ENCODE results near the gene PCDHGA8. TPM values are rescaled to one million over a fixed set of nuclear protein-coding genes. Genes with fewer than 3 reads are reported as not detected.
A peak's percentile ranks its signal among the peaks of the same experiment; 100 is the strongest.
"Not testable (repeated sequence)": the region's sequence is repeated elsewhere in the genome, so short reads cannot be mapped to it uniquely, and the experiment has no call there.

The PCDHGA8 gene
- total and polyA plus RNA-seq, 8 donors = 0.38 to 1.1 (median 0.79) TPM

DNA sequence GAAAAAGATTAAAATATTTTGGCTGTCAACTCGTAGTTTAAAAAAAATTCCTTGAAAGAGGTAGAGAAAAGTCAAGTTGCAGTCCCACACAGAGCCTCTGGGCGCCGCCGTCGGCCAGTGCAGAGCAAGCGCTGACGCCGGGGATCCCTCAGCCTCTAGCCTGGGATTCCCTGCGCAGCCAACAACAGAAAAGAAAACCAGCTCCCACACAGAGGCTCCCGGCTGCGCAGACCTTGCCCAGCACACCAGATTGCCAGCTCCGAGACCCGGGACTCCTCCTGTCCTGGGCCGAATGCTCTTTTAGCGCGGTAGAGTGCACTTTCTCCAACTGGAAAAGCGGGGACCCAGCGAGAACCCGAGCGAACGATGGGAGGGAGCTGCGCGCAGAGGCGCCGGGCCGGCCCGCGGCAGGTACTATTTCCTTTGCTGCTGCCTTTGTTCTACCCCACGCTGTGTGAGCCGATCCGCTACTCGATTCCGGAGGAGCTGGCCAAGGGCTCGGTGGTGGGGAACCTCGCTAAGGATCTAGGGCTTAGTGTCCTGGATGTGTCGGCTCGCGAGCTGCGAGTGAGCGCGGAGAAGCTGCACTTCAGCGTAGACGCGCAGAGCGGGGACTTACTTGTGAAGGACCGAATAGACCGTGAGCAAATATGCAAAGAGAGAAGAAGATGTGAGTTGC lies 25.2 kb downstream of the PCDHGA8 start, which contains the start of gene PCDHGB7:
Gene PCDHGB7, plus strand, starts transcription at position 184 of the 679 bp plus-strand sequence. Its CDS starts 183 bp downstream, at position 367.
- not testable (repeated sequence) for H3K36me3 ChIP-seq
- peaks cover 7 to 75% of the 10 kb centered on the region in 2 donors for H3K9me3 ChIP-seq
- ATAC-seq (peak; percentile 97), DNase-seq (peak; percentile 42 to 92 (median 68))
- peak within 1 kb of the TSS in 1 of 2 donors; percentile 7 for H3K27ac ChIP-seq
- intact Hi-C loops (cut with DNase I) = loop anchor here in 1 of 2 donors (10.0 kb wide), 2 partner anchors 107 to 147 kb away; no protein-coding TSS in a partner anchor
- H3K27me3 ChIP-seq = peaks cover 39 to 99% of the 10 kb centered on the region in 2 donors
- H3K4me3 ChIP-seq = peak within 1 kb of the TSS; percentile 19 to 44
- TF ChIP-seq, protein P1, sequence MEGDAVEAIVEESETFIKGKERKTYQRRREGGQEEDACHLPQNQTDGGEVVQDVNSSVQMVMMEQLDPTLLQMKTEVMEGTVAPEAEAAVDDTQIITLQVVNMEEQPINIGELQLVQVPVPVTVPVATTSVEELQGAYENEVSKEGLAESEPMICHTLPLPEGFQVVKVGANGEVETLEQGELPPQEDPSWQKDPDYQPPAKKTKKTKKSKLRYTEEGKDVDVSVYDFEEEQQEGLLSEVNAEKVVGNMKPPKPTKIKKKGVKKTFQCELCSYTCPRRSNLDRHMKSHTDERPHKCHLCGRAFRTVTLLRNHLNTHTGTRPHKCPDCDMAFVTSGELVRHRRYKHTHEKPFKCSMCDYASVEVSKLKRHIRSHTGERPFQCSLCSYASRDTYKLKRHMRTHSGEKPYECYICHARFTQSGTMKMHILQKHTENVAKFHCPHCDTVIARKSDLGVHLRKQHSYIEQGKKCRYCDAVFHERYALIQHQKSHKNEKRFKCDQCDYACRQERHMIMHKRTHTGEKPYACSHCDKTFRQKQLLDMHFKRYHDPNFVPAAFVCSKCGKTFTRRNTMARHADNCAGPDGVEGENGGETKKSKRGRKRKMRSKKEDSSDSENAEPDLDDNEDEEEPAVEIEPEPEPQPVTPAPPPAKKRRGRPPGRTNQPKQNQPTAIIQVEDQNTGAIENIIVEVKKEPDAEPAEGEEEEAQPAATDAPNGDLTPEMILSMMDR (IDR thresholded peaks at IDR 0.05) = peak; percentile 62 to 67
- H3K4me1 ChIP-seq = peaks cover 3 to 10% of the 10 kb centered on the region in 2 donors

DNA sequence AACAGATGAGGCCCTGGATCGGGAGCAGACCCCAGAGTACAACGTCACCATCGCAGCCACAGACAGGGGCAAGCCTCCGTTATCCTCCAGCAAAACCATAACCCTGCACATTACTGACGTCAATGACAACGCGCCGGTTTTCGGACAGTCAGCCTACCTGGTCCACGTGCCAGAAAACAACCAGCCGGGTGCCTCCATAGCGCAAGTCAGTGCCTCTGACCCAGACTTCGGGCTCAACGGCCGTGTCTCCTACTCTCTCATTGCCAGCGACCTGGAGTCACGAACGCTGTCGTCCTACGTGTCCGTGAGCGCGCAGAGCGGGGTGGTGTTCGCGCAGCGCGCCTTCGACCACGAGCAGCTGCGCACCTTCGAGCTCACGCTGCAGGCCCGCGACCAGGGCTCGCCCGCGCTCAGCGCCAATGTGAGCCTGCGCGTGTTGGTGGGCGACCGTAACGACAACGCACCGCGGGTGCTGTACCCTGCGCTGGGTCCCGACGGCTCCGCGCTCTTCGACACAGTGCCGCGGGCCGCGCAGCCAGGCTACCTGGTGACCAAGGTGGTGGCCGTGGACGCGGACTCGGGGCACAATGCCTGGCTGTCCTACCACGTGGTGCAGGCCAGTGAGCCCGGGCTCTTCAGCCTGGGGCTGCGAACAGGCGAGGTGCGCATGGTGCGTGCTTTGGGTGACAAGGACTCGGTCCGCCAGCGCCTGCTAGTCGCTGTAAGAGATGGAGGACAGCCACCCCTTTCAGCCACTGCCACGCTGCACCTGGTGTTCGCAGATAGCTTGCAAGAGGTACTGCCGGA lies 26.8 kb downstream of the PCDHGA8 start:
- ATAC-seq = no peak
- no peak overlapping the region for H3K4me3 ChIP-seq
- peaks cover 46 to 96% of the 10 kb centered on the region in 2 donors for H3K27me3 ChIP-seq
- peak in 1 of 4 donors; percentile 68 for DNase-seq
- H3K36me3 ChIP-seq = no peaks in the 10 kb centered on the region
- no peak overlapping the region for H3K27ac ChIP-seq
- TF ChIP-seq, protein P1 (IDR thresholded peaks at IDR 0.05) = no peak
- H3K9me3 ChIP-seq = peaks cover 7 to 76% of the 10 kb centered on the region in 2 donors
- intact Hi-C loops (cut with DNase I) = loop anchor here in 1 of 2 donors (10.0 kb wide), 2 partner anchors 106 to 146 kb away; no protein-coding TSS in a partner anchor
- peaks cover 3 to 5% of the 10 kb centered on the region in 2 donors for H3K4me1 ChIP-seq

DNA sequence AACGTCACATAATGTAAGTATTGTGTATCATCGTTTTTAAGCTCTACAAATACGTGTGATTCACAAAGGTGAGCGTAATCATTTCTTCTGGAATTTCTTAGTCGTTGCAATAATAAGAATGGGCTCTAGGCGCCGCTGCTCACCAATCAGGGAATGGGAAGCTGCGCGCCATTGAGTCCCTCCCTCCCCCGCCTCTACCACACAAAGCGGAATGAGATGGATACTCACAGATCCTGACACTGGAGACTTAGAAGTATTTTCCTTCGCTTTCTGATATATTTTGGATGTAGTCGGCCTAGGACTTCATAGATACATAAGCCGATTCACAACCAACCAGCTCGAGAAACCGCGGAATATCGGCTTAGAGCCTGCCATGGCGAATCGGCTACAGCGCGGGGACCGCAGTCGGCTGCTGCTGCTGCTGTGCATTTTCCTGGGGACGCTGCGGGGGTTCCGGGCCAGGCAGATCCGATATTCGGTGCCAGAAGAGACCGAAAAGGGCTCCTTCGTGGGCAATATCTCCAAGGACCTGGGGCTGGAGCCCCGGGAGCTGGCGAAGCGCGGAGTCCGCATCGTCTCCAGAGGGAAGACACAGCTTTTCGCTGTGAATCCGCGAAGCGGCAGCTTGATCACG lies 28.5 kb downstream of the PCDHGA8 start, which contains the start of gene PCDHGA11:
Gene PCDHGA11, plus strand, starts transcription at position 197 of the 634 bp plus-strand sequence. Its CDS starts 177 bp downstream, at position 374.
- Histone ChIP-seq H3K9me3 (peaks cover 7 to 86% of the 10 kb centered on the region in 2 donors), H3K4me3 (peak within 1 kb of the TSS; percentile 14 to 39)

DNA sequence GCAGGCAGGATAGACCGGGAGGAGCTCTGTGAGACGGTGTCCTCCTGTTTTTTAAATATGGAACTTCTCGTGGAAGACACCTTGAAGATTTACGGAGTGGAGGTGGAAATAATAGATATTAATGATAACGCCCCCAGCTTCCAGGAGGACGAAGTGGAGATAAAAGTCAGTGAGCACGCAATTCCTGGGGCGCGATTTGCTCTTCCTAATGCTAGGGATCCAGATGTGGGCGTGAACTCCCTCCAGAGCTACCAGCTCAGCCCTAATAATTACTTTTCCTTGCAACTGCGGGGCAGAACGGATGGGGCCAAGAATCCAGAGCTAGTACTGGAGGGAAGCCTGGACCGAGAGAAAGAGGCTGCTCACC lies 29.0 kb downstream of the PCDHGA8 start:
- no peak for DNase-seq
- TF ChIP-seq, protein P1 (IDR thresholded peaks at IDR 0.05) = no peak
- Histone ChIP-seq H3K4me1 (peaks cover 3 to 5% of the 10 kb centered on the region in 2 donors), H3K4me3 (peak overlapping the region in 1 of 2 donors; percentile 39), H3K9me3 (peaks cover 7 to 91% of the 10 kb centered on the region in 2 donors), H3K27ac (no peak overlapping the region), H3K27me3 (peaks cover 45 to 97% of the 10 kb centered on the region in 2 donors), H3K36me3 (no peaks in the 10 kb centered on the region)
- ATAC-seq = no peak
- intact Hi-C loops (cut with DNase I) = no loop called here

More for the DNA sequence above, 28.5 kb downstream of the PCDHGA8 start, which contains the start of gene PCDHGA11:
- peak in 1 of 4 donors; percentile 83 for DNase-seq
- Histone ChIP-seq H3K27ac (no peak within 1 kb of the TSS), H3K4me1 (peaks cover 3 to 5% of the 10 kb centered on the region in 2 donors), H3K27me3 (peaks cover 40 to 97% of the 10 kb centered on the region in 2 donors), H3K36me3 (no peaks in the 10 kb centered on the region)
- TF ChIP-seq, protein P1 (IDR thresholded peaks at IDR 0.05) = peak; percentile 40 to 43
- intact Hi-C loops (cut with DNase I) = no loop called here
- ATAC-seq = peak; percentile 77

Data from left lung (tissue), 10 donors.